NCI-H748 treated with DMSO at 0.1 percent for 48 hours (cell line): ENCODE results near the gene CARM1.
A peak's percentile ranks its signal among the peaks of the same experiment; 100 is the strongest.
"Not testable (repeated sequence)": the region's sequence is repeated elsewhere in the genome, so short reads cannot be mapped to it uniquely, and the experiment has no call there.

ENCODE experiments used
- DNase-seq: peaks from one replicate; lab custom pipeline; 2025; lab: John Stamatoyannopoulos, UW

The CARM1 gene

DNA sequence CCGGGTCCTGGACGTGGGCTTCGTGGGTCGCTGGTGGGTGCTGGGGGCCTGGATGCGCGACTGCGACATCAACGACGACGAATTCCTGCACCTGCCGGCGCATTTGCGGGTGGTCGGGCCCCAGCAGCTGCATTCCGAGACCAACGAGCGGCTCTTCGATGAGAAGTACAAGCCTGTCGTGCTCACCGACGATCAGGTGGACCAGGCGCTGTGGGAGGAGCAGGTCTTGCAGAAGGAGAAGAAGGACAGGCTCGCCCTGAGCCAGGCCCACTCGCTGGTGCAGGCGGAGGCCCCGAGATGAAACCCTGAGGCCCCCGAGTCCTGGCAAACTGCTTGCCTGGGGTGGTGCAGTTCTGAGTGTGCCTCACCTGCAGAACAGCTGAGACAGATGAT, 58.0 kb downstream of the CARM1 start:
- no peak for DNase-seq

GRCh38 chr19:10935371-10936059, 64.2 kb downstream of the CARM1 start:
- no peak for DNase-seq

DNA sequence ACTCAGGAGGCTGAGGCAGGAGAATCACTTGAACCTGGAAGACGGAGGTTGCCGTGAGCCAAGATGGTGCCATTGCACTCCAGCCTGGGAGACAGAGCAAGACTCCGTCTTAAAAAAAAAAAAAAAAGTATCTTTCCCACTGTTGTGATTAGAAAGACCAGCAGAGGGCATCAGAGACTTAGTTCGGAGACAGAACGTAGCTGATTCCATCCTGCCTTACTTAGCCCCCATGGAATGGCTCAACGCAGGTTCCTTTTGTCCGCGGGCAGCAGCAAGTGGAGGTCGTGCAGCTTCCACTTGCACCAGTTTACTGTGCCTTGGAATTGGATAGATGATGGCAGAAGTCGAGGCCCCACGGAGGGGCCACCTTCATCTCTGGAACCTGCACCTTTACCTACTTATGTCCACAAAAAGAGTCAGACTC, 65.3 kb downstream of the CARM1 start:
- DNase-seq: peak; percentile 46

- DNase-seq: not testable (repeated sequence)
These were observed 70.3 kb downstream of the CARM1 start for GRCh38 chr19:10941649-10942048.

GRCh38 chr19:10943412-10943811, 72.1 kb downstream of the CARM1 start:
- DNase-seq: not testable (repeated sequence)

- no peak for DNase-seq
These were observed 73.9 kb downstream of the CARM1 start for GRCh38 chr19:10945264-10945663.

- no peak for DNase-seq
These were observed 75.8 kb downstream of the CARM1 start for GRCh38 chr19:10946958-10947657.

DNA sequence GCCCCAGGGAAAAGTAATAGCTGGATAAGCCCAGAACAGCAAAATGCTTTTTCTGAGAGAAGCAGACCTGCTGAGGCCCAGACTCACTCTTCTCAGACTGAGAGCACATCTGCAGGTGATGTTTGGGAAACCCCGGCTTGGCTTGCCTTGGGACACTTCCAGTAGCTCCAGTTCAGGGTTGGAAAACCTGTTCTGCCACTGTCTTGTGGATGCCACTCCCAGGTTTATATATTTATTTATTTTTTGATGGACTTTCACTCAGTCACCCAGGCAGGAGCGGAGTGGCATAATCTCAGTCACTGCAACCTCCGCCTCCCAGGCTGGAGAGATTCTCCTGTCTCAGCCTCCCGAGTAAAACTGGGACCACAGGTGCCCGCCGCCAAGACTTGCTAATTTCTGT, 81.5 kb downstream of the CARM1 start:
- no peak for DNase-seq

- DNase-seq: not testable (repeated sequence)
These were observed 88.1 kb downstream of the CARM1 start for GRCh38 chr19:10959277-10959968.

GRCh38 chr19:10960314-10961072, 89.1 kb downstream of the CARM1 start, which contains the start of gene SMARCA4:
SMARCA4 (plus strand) TSS chr19:10961030; CDS start chr19:10984152, 23,122 bp downstream.
- DNase-seq: peak; percentile 73

GRCh38 chr19:10961073-10961860, 89.9 kb downstream of the CARM1 start:
- DNase-seq: no peak

- DNase-seq: no peak
These were observed 91.5 kb downstream of the CARM1 start for GRCh38 chr19:10962863-10963262.

DNA sequence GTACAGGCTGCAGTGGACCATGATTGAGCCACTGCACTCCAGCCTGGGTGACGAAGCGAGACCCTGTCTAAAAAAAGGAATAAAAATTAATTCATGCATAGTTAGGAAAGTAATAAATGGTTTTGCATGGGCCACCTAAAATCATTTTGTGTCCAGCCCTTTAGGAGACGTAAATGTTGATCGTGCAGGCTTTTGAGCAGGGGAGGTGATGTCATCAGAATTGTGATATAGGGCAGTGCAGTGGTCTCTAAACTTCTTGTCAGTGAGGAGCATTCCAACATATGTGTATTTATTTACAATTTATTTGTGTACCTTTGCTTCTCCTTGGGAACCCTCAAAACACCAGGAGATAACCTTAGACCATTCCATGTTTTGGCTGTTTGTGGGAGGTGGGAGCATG, 92.5 kb downstream of the CARM1 start:
- no peak for DNase-seq

DNA sequence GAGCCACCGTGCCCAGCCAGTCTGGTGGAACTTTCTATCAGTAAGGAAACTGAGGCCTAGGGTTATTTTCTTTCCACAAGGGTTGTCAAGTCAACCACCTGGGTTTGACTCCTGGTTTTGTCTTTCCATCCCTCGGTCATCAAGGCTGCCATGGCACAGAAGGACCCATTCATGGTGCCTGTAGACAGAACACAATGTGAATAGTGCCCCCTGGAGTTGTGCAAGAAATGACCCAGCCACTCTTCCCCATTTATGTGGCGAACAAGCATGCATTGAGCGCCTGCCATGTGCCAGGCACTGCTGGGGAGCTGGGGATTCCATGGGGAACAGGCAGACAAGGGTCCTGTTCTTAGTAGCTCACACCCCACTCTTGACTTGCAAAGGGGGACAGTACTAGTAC, 93.5 kb downstream of the CARM1 start:
- no peak for DNase-seq

DNA sequence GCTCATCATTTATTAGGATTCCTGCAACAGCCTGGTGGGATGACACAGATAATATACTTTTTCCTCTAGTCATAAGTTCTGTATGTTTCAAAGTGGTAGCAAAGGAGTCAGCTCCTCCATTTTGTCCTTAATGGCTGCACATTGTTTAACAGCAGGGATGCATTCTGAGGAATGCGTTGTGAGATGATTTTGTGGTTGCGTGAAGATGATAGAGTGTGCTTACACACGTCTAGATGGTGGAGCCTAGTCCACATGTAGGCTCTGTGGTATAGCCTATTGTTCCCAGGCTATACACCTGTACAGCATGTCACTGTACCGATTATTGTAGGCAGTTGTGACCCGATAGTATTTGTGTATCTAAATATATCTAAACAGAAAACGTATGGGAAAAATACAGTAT, 94.0 kb downstream of the CARM1 start:
- no peak for DNase-seq

GRCh38 chr19:10966809-10967208, 95.5 kb downstream of the CARM1 start:
- DNase-seq: no peak

DNA sequence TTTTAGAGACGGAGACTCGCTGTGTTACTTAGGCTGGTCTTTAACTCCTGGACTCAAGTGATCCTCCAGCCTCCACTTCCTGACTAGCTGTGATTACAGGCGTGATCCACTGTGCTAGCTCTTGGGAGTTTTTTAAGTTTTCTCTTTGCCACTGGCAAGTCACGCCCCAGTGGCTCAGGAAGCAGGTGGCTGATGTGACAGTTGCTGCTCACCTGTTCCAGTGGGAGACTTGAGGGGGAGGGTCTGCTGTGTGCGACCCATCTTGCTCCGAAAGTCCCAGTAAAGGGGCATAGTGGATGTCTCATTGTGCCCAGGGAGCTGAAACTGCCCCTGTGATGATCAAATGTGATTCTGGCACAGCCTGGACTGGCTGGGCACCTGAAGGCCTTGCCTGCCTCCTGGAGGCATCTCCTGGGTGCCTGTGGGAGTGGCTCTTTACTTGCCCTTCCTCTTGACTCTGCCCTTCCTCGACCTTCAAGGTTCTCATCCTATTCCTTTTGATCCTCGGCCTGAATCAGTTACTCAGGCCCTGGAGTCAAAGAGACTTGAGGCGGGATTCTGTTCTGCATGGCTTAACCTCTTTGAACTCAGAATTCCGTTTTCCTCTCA, 97.3 kb downstream of the CARM1 start:
- DNase-seq: no peak

DNA sequence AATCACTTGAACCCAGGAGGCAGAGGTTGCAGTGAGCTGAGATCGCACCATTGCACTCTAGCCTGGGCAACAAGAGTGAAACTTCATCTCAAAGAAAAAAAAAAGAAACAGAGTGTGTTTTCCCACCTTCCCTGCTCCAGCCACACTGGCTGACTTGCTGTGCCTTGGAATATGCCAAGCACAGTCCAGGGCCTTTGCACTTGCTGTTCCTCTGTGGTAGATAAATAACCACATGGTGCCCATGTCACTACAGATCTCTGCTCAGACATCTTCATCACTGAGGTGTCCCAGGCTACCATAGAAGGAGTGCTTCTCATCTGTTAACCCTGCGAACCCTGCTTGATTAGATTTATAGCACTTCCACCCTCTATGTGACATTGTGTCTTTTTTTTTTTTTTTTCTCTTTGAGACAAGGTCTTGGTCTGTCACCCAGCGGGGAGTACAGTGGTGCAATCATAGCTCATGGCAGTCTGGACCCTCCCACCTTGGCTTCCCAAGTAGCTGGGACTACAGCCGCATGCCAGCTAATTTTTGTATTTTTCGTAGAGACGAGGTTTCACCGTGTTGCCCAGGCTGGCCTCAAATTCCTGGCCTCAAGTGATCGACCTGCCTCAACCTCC, 99.9 kb downstream of the CARM1 start:
- no peak for DNase-seq
